Hepatocyte (in vitro differentiated cells): ENCODE measurements around the gene HPS3. TPM values are rescaled to one million over a fixed set of nuclear protein-coding genes. Genes with fewer than 3 reads are reported as not detected.
"Not testable (repeated sequence)": the region's sequence is repeated elsewhere in the genome, so short reads cannot be mapped to it uniquely, and the experiment has no call there.

ENCODE experiments used
- DNase-seq: peaks from one replicate; pipeline ENCODE4 v3.0.0-alpha.2; 2016; ENCODE audit warnings: low spot score
- H2AFZ ChIP-seq: fragments of 200-600 bp; sonication (generic); 2 replicates; pipeline ENCODE4 v1.6.0; 2016; ENCODE audit warnings: antibody characterized with exemption, mild to moderate bottlenecking
- H3K27ac ChIP-seq: fragments of 200-600 bp; sonication (generic); 2 replicates; pipeline ENCODE4 v1.5.1; 2016; ENCODE audit warnings: mild to moderate bottlenecking
- H3K27me3 ChIP-seq: fragments of 200-600 bp; sonication (generic); 2 replicates; pipeline ENCODE4 v1.6.1; 2016
- H3K36me3 ChIP-seq: fragments of 200-600 bp; sonication (generic); replicated peaks from 2 replicates; pipeline ENCODE4 v1.5.1; 2016; ENCODE audit warnings: low read depth; ENCODE audit not compliant: insufficient read depth
- H3K4me1 ChIP-seq: fragments of 200-600 bp; sonication (generic); 2 replicates; pipeline ENCODE4 v1.5.1; 2016; ENCODE audit warnings: mild to moderate bottlenecking, moderate library complexity; ENCODE audit not compliant: insufficient read depth
- H3K4me2 ChIP-seq: fragments of 200-600 bp; sonication (generic); 2 replicates; pipeline ENCODE4 v1.6.0; 2016
- H3K4me3 ChIP-seq: fragments of 200-600 bp; sonication (generic); 2 replicates; pipeline ENCODE4 v1.5.1; 2016; ENCODE audit warnings: mild to moderate bottlenecking
- H3K79me2 ChIP-seq: fragments of 200-600 bp; sonication (generic); 2 replicates; pipeline ENCODE4 v1.6.0; 2017; ENCODE audit warnings: mild to moderate bottlenecking
- H3K9me2 ChIP-seq: fragments of 200-600 bp; sonication (generic); replicated peaks from 2 replicates; pipeline ENCODE4 v1.6.0; 2017; ENCODE audit warnings: mild to moderate bottlenecking; ENCODE audit not compliant: insufficient read depth
- H3K9me3 ChIP-seq: fragments of 200-600 bp; sonication (generic); 2 replicates; pipeline ENCODE4 v1.5.1; 2016; ENCODE audit warnings: low read depth, mild to moderate bottlenecking
- H4K20me1 ChIP-seq: fragments of 200-600 bp; sonication (generic); 2 replicates; pipeline ENCODE4 v1.6.0; 2016; ENCODE audit warnings: mild to moderate bottlenecking; ENCODE audit not compliant: insufficient read depth, poor library complexity, severe bottlenecking
- EZH2 ChIP-seq: fragments of 200-600 bp; sonication (generic); IDR thresholded peaks from 2 replicates; pipeline ENCODE4 v1.6.1; 2016; ENCODE audit warnings: antibody characterized with exemption, mild to moderate bottlenecking, borderline replicate concordance
- EZH2phosphoT487 ChIP-seq: fragments of 200-600 bp; sonication (generic); IDR thresholded peaks from one replicate; pipeline ENCODE4 v1.6.1; 2018; ENCODE audit warnings: antibody characterized with exemption, mild to moderate bottlenecking, low read depth, moderate library complexity; ENCODE audit not compliant: unreplicated experiment, severe bottlenecking
- WGBS: methylation state at CpG from one replicate; pipeline ENCODE4 v1.1.6; 2016; ENCODE audit warnings: low lambda C conversion rate; ENCODE audit errors: missing lambda C conversion rate; 5-methylcytosine and 5-hydroxymethylcytosine counted together
- polyA plus RNA-seq: library from polyadenylated mRNA; unstranded; fragments of >200 nt; fragmentation: Nextera tagmentation; extraction: Ambion mirVana; gene quantifications from 2 replicates; pipeline ENCODE4 v1.2.1, GENCODE V29; 2016
- small RNA-seq: library from RNA; depleted of rRNA; stranded (forward); fragments of <200 nt; gene quantifications from one replicate; pipeline ENCODE3, GENCODE V24; 2014
- total RNA-seq: library from RNA; depleted of rRNA; stranded (reverse); fragments of >200 nt; gene quantifications from 2 replicates; pipeline ENCODE4 v1.2.3, GENCODE V29; 2014
- TF ChIP-seq, protein P1 (sequence below): fragments of 200-600 bp; sonication (generic); IDR thresholded peaks from 2 replicates; pipeline ENCODE4 v1.5.1; 2016; ENCODE audit warnings: antibody characterized with exemption, mild to moderate bottlenecking; ENCODE audit not compliant: poor library complexity

The HPS3 gene
- total and polyA plus RNA-seq, 2 experiments from 2014 or later: 14.1 to 24.2 TPM

DNA sequence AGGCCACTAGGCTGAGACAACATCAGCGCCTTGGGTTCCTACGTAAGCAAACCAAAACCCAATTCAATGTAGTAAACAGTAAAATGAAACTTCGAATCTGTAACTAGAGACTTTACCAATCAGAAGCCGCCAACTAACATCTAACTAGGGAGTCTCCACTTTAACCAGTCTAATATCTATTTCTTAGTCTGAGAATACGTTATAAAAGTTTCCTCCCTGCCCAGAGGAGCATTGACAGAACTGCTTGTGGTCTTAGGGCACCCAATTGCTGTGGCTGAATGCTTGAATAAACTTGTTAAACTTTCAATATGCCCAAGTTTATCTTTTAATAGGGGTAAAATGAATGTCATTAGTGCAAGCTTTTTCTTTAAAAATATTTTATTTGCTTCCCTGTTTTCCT is 87.9 kb downstream of the HPS3 start:
- H3K27me3 ChIP-seq: no peaks in the 10 kb centered on the region
- TF ChIP-seq EZH2: no peak
- no peak overlapping the region for H3K4me3 ChIP-seq
- WGBS: 97% methylated on average over 5 of the region's 5 CpGs
- no peak overlapping the region for H2AFZ ChIP-seq
- H3K4me2 ChIP-seq: no peak overlapping the region
- no peaks in the 10 kb centered on the region for H3K36me3 ChIP-seq
- H3K79me2 ChIP-seq: no peaks in the 10 kb centered on the region
- no peaks in the 10 kb centered on the region for H3K9me3 ChIP-seq
- peaks cover 15% of the 10 kb centered on the region for H3K4me1 ChIP-seq
- no peaks in the 10 kb centered on the region for H3K9me2 ChIP-seq
- no peak for DNase-seq
- no peaks in the 10 kb centered on the region for H4K20me1 ChIP-seq
- no peak overlapping the region for H3K27ac ChIP-seq

DNA sequence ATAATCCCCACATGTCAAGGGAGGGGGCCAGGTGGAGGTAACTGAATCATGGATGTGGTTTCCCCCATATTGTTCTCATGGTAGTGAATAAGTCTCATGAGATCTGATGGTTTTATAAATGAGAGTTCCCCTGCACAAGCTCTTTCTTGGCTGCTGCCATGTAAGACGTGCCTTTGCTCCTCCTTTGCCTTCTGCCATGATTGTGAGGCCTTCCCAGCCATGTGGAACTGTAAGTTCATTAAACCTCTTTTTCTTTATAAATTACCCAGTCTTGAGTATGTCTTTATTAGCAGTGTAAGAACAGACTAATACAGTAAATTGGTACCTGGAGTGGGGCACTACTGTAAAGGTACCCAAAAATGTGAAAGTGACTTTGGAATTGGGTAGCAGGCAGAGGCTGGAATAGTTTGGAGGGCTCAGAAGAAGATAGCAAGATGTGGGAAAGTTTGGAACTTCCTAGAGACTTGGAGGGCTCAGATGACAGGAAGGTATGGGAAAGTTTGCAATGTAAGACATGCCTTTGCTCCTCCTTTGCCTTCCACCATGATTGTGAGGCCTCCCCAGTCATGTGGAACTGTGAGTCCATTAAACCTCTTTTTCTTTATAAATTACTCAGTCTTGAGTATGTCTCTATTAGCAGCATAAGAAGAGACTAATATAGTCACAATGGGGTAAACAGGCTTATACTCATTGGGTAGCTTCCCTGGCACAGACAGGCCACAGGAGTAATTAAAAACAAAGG is 90.1 kb downstream of the HPS3 start:
- peaks cover 15% of the 10 kb centered on the region for H3K4me1 ChIP-seq
- not testable (repeated sequence) for H3K4me2 ChIP-seq, H3K27ac ChIP-seq, H3K36me3 ChIP-seq, H4K20me1 ChIP-seq, H2AFZ ChIP-seq, H3K9me2 ChIP-seq, H3K4me3 ChIP-seq, H3K27me3 ChIP-seq, DNase-seq, H3K79me2 ChIP-seq, H3K9me3 ChIP-seq
- WGBS: 92% methylated on average over 1 of the region's 1 CpG

DNA sequence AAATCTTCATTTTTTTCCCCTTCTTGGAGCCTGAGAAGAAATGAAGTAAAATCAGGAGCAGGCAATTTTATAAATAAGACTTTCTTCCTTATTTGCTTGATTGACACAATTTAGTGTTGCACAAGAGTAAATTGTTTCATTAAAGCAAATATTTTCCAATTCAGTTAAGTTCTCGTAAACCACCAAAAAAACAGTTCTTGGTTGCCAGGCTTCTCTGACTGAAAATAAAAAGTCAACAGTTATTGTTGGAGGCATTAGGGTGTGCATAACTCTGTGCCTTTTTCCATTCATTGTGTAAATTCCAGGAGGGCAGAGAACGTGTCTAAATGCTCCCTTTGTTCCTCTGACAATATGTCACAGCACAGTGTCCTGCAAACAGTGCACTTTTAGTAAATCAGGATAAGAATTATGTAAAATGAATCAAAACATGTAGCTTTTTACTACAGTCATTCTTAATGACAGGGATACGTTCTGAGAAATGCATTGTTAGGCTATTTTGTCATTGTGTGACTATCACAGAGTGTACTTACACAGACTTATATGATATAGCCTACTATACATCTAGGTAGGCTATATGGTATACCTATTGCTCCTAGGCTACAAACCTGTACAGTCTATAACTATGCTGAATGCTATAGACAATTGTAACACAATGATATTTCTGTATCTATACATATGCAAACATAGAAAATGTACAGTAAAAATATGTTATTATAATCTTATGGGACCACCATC is 92.5 kb downstream of the HPS3 start, which contains the start of gene CP:
TSS of gene CP (minus strand) at position 47 of the 735 bp plus-strand sequence. CDS start at position 10, 37 bp downstream.
- Histone ChIP-seq H3K9me3 (no peaks in the 10 kb centered on the region), H3K4me1 (peaks cover 6% of the 10 kb centered on the region), H3K27me3 (no peaks in the 10 kb centered on the region), H3K4me2 (no peak within 1 kb of the TSS), H3K27ac (peak within 1 kb of the TSS; percentile 3), H3K9me2 (no peaks in the 10 kb centered on the region), H3K79me2 (no peaks in the 10 kb centered on the region), H2AFZ (no peak within 1 kb of the TSS), H4K20me1 (no peaks in the 10 kb centered on the region), H3K4me3 (no peak within 1 kb of the TSS), H3K36me3 (no peaks in the 10 kb centered on the region)
- WGBS: 39% methylated on average over 3 of the region's 3 CpGs
- DNase-seq: no peak
- TF ChIP-seq EZH2: no peak
- TF ChIP-seq EZH2phosphoT487: no peak
- TF ChIP-seq, protein P1, sequence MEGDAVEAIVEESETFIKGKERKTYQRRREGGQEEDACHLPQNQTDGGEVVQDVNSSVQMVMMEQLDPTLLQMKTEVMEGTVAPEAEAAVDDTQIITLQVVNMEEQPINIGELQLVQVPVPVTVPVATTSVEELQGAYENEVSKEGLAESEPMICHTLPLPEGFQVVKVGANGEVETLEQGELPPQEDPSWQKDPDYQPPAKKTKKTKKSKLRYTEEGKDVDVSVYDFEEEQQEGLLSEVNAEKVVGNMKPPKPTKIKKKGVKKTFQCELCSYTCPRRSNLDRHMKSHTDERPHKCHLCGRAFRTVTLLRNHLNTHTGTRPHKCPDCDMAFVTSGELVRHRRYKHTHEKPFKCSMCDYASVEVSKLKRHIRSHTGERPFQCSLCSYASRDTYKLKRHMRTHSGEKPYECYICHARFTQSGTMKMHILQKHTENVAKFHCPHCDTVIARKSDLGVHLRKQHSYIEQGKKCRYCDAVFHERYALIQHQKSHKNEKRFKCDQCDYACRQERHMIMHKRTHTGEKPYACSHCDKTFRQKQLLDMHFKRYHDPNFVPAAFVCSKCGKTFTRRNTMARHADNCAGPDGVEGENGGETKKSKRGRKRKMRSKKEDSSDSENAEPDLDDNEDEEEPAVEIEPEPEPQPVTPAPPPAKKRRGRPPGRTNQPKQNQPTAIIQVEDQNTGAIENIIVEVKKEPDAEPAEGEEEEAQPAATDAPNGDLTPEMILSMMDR: no peak

Small RNAs within 50 kb of the gene (small RNA-seq; reads per million reads assigned to genes)
- gene RF00019: not detected

Other genes with a start within 250 kb of the HPS3 start
- gene GYG1, start 138.1 kb upstream of the HPS3 start, total RNA-seq: 50.3 and 51.8 TPM in 2 replicates
- gene GYG1, start 138.1 kb upstream of the HPS3 start, polyA plus RNA-seq: 26.2 and 27.5 TPM in 2 replicates
- gene HLTF, start 43.1 kb upstream of the HPS3 start, total RNA-seq: 21.5 and 29.4 TPM in 2 replicates
- gene HLTF, start 43.1 kb upstream of the HPS3 start, polyA plus RNA-seq: 14.9 and 15.9 TPM in 2 replicates
- gene CP, start 92.2 kb downstream of the HPS3 start, total RNA-seq: 22.3 and 26.4 TPM in 2 replicates
- 6.5 and 12.5 TPM in 2 replicates for gene CP, start 92.2 kb downstream of the HPS3 start, polyA plus RNA-seq
- gene TM4SF18, start 204.0 kb downstream of the HPS3 start, total RNA-seq: 1.7 and 3.7 TPM in 2 replicates
- gene TM4SF18, start 204.0 kb downstream of the HPS3 start, polyA plus RNA-seq: 1.5 and 2.1 TPM in 2 replicates
- gene TM4SF1, start 248.0 kb downstream of the HPS3 start, total RNA-seq: 164 and 166 TPM in 2 replicates
- 179 and 194 TPM in 2 replicates for gene TM4SF1, start 248.0 kb downstream of the HPS3 start, polyA plus RNA-seq